Transverse colon (tissue), 4 donors: Measurements from ENCODE around the gene MRNIP. TPM values are rescaled to one million over a fixed set of nuclear protein-coding genes. Genes with fewer than 3 reads are reported as not detected.

Experiments
- DNase-seq: peaks from one replicate; pipeline ENCODE4 v3.0.0-alpha.2; 2019
- H3K27ac ChIP-seq, 4 donors: fragments of 200-600 bp; sonication (generic); 2 replicates each; pipeline ENCODE4 v1.5.1; 2016 to 2018; ENCODE audit warnings: inconsistent platforms in 4 of 4
- H3K27me3 ChIP-seq: fragments of 200-600 bp; sonication (generic); 2 replicates; pipeline ENCODE4 v1.5.1; 2017; ENCODE audit warnings: inconsistent platforms
- H3K36me3 ChIP-seq, 4 donors: fragments of 200-600 bp; sonication (generic); 2 replicates each; pipeline ENCODE4 v1.5.1; 2017 to 2019; ENCODE audit warnings: inconsistent platforms in 4 of 4
- H3K4me1 ChIP-seq, 4 donors: fragments of 200-600 bp; sonication (generic); 2 replicates each; pipeline ENCODE4 v1.5.1; 2017 to 2020; ENCODE audit warnings: inconsistent platforms in 4 of 4
- H3K4me3 ChIP-seq, 4 donors: fragments of 200-600 bp; sonication (generic); 1 replicate in 1 of 4; 2 replicates in 3 of 4; pipeline versions ENCODE4 v1.5.1 to v1.6.1; 2017 to 2019; ENCODE audit warnings: inconsistent platforms in 4 of 4
- H3K9me3 ChIP-seq, 2 donors: fragments of 200-600 bp; sonication (generic); 2 replicates each; pipeline ENCODE4 v1.5.1; 2017 to 2019; ENCODE audit warnings: inconsistent platforms in 2 of 2
- CTCF ChIP-seq, 5 experiments: fragments of 200-600 bp in 3 of 5; fragments of 450-650 bp in 2 of 5; sonication (generic) in 3 of 5; IDR thresholded peaks; 1 replicate in 2 of 5; 2 replicates in 3 of 5; pipeline ENCODE4 v1.5.1; 2016 to 2017; ENCODE audit warnings: antibody characterized with exemption in 5 of 5, inconsistent platforms in 3 of 5, mild to moderate bottlenecking in 2 of 5, moderate library complexity in 1 of 5
- EP300 ChIP-seq: sonication (generic); formaldehyde crosslinking; IDR thresholded peaks from one replicate; pipeline ENCODE4 v1.6.1; 2017; ENCODE audit warnings: antibody characterized with exemption, low read depth
- POLR2A ChIP-seq: fragments of 450-650 bp; IDR thresholded peaks from one replicate; pipeline ENCODE4 v1.6.1; 2016; ENCODE audit warnings: antibody characterized with exemption, mild to moderate bottlenecking, moderate library complexity
- POLR2AphosphoS5 ChIP-seq, 3 donors: sonication (generic); formaldehyde crosslinking; IDR thresholded peaks; one replicate each; pipeline ENCODE4 v1.6.1; 2016; ENCODE audit warnings: antibody characterized with exemption in 3 of 3
- WGBS, 2 donors: methylation state at CpG; one replicate each; pipeline ENCODE4 v1.1.5; 2018; ENCODE audit warnings: low coverage in 1 of 2; 5-methylcytosine and 5-hydroxymethylcytosine counted together
- in situ Hi-C, 4 donors: fragments of 200-750 bp; cut with MboI; loops; one replicate each; pipeline versions ENCODE4 v1.15.0 to v1.15.1; 2017; ENCODE audit warnings: low sequenced_read_pairs in 3 of 4, low pct_ligation_motif_present in 1 of 4, low pct_unique_long_range_greater_than_20kb in 1 of 4
- intact Hi-C: fragments of 100-400 bp; cut with DNase I; formaldehyde crosslinking; loops from one replicate; pipeline ENCODE4 v1.15.1; 2023; ENCODE audit warnings: low total_unique reads
- total RNA-seq, 4 donors: library from RNA; depleted of rRNA; stranded (reverse); fragments of >200 nt; gene quantifications; one replicate each; pipeline ENCODE4 v1.1.0, GENCODE V29; 2016

The MRNIP gene
- total RNA-seq, 4 donors from 2014 or later, result 24.7 to 124 (median 42.9) TPM

- TF ChIP-seq EP300, result no peak
- TF ChIP-seq POLR2AphosphoS5 (IDR thresholded peaks at IDR 0.05), result no peak
- TF ChIP-seq CTCF (IDR thresholded peaks at IDR 0.05), result no peak
- no peak for TF ChIP-seq POLR2A
Observed at GRCh38 chr5:179797741-179798140, 60.9 kb downstream of the MRNIP start.

GRCh38 chr5:179796877-179797608 lies 61.6 kb downstream of the MRNIP start:
- TF ChIP-seq CTCF (IDR thresholded peaks at IDR 0.05) (no peak), EP300 (no peak), POLR2AphosphoS5 (IDR thresholded peaks at IDR 0.05) (no peak), POLR2A (no peak)
- H3K4me1 ChIP-seq, result peaks cover 22 to 53% (median 32%) of the 10 kb centered on the region in 4 donors
- H3K4me3 ChIP-seq, result peak overlapping the region in 3 of 4 donors; percentile 34 to 72 (median 51)
- peak overlapping the region; percentile 88 to 92 (median 90) for H3K27ac ChIP-seq
- no peaks in the 10 kb centered on the region for H3K27me3 ChIP-seq
- in situ Hi-C loops (no loop called here), intact Hi-C loops (no loop called here)
- DNase-seq, result no peak
- peaks cover 0 to 37% (median 23%) of the 10 kb centered on the region in 4 donors for H3K36me3 ChIP-seq
- H3K9me3 ChIP-seq, result no peaks in the 10 kb centered on the region
- WGBS, 2 donors, result 84 to 90% methylated on average over 5 to 21 of the region's 21 CpGs

More at GRCh38 chr5:179797741-179798140, 60.9 kb downstream of the MRNIP start:
- H3K27me3 ChIP-seq, result no peaks in the 10 kb centered on the region
- peaks cover 29 to 54% (median 38%) of the 10 kb centered on the region in 4 donors for H3K4me1 ChIP-seq
- H3K27ac ChIP-seq, result no peak overlapping the region
- 91% methylated on average over 17 of the region's 30 CpGs; no CpG with 5 or more reads in 1 of the 2 donors for WGBS, 2 donors
- peaks cover 0 to 37% (median 23%) of the 10 kb centered on the region in 4 donors for H3K36me3 ChIP-seq
- in situ Hi-C loops (no loop called here), intact Hi-C loops (no loop called here)
- H3K4me3 ChIP-seq, result no peak overlapping the region
- no peak for DNase-seq
- H3K9me3 ChIP-seq, result no peaks in the 10 kb centered on the region

GRCh38 chr5:179795863-179796833 lies 62.5 kb downstream of the MRNIP start:
- peak overlapping the region; percentile 88 to 92 (median 90) for H3K27ac ChIP-seq
- peak overlapping the region; percentile 34 to 72 (median 44) for H3K4me3 ChIP-seq
- no peaks in the 10 kb centered on the region for H3K27me3 ChIP-seq
- no peaks in the 10 kb centered on the region for H3K9me3 ChIP-seq
- in situ Hi-C loops (no loop called here), intact Hi-C loops (no loop called here)
- H3K36me3 ChIP-seq, result peaks cover 0 to 35% (median 21%) of the 10 kb centered on the region in 4 donors
- peak; percentile 88 for DNase-seq
- peaks cover 19 to 46% (median 29%) of the 10 kb centered on the region in 4 donors for H3K4me1 ChIP-seq
- TF ChIP-seq CTCF (IDR thresholded peaks at IDR 0.05), result peak; percentile 31 to 86 (median 70)
- TF ChIP-seq POLR2AphosphoS5 (IDR thresholded peaks at IDR 0.05), result peak in 2 of 3 donors; percentile 50 to 66
- peak; percentile 66 for TF ChIP-seq POLR2A
- no peak for TF ChIP-seq EP300
- 8% methylated on average over 29 of the region's 113 CpGs; no CpG with 5 or more reads in 1 of the 2 donors for WGBS, 2 donors
